ENCODE results near the gene ERF.

DNA sequence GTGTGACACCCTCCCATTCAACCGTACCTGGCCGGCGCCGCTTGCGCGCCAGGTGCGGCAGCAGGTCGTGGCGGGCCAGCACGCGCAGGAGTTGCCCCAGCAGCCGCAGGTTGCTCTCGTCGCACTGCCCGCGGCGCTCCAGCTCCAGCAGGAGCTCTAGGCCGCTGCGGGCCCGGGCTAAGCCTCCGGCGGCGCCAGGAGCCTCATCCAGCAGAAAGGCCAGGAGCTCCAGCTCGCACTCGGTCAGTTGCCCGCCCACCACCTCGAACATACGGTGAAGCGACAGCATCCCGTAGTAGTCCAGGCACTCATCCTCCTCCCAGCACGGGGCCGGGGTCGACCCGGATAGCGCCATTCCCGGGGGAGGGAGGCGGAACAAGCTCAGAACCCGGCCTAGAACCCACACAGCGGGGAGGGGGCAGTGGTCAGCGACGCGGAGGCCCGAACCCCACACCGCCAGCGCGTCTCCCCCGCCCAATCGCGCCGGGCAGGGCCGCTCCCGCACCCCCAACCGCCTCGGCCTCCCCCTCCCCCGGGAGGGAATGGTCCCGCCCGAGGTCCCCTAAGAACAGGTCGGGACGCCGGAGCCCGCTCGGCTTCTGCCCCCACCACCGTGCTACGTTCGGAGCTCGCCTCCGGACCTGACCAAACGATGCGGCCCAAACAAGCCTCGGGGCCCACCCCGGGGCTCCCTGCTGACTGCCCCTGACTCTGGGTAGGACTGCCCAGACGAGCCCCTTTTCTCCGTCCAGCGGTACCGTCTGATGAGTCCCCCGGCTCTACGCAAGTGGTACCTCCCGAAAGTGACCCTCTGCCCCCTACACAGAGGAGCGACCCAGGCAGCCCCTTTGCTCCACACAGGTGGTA, 38.0 kb downstream of the ERF start:
- TF ChIP-seq, protein P1, sequence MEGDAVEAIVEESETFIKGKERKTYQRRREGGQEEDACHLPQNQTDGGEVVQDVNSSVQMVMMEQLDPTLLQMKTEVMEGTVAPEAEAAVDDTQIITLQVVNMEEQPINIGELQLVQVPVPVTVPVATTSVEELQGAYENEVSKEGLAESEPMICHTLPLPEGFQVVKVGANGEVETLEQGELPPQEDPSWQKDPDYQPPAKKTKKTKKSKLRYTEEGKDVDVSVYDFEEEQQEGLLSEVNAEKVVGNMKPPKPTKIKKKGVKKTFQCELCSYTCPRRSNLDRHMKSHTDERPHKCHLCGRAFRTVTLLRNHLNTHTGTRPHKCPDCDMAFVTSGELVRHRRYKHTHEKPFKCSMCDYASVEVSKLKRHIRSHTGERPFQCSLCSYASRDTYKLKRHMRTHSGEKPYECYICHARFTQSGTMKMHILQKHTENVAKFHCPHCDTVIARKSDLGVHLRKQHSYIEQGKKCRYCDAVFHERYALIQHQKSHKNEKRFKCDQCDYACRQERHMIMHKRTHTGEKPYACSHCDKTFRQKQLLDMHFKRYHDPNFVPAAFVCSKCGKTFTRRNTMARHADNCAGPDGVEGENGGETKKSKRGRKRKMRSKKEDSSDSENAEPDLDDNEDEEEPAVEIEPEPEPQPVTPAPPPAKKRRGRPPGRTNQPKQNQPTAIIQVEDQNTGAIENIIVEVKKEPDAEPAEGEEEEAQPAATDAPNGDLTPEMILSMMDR (IDR thresholded peaks at IDR 0.05; ENCODE audit: low read depth, low read length, missing input control) = no peak
- TF ChIP-seq YY1 (IDR thresholded peaks at IDR 0.05) (no peak), JUND (IDR thresholded peaks at IDR 0.05) (no peak), SP1 (IDR thresholded peaks at IDR 0.05) (no peak), FOXA2 (IDR thresholded peaks at IDR 0.05) (no peak), RAD21 (IDR thresholded peaks at IDR 0.05) (no peak)
- TF ChIP-seq, protein P2, sequence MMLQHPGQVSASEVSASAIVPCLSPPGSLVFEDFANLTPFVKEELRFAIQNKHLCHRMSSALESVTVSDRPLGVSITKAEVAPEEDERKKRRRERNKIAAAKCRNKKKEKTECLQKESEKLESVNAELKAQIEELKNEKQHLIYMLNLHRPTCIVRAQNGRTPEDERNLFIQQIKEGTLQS (IDR thresholded peaks at IDR 0.05) = no peak

All from liver (tissue), 3 donors.